NCI-H2081 treated with DMSO at 0.1 percent for 48 hours (cell line): ENCODE data around the gene SLC17A9.
"Not testable (repeated sequence)": the region's sequence is repeated elsewhere in the genome, so short reads cannot be mapped to it uniquely, and the experiment has no call there.

Source experiments
- DNase-seq: peaks from one replicate; lab custom pipeline; 2025; lab: John Stamatoyannopoulos, UW

Gene SLC17A9

DNA sequence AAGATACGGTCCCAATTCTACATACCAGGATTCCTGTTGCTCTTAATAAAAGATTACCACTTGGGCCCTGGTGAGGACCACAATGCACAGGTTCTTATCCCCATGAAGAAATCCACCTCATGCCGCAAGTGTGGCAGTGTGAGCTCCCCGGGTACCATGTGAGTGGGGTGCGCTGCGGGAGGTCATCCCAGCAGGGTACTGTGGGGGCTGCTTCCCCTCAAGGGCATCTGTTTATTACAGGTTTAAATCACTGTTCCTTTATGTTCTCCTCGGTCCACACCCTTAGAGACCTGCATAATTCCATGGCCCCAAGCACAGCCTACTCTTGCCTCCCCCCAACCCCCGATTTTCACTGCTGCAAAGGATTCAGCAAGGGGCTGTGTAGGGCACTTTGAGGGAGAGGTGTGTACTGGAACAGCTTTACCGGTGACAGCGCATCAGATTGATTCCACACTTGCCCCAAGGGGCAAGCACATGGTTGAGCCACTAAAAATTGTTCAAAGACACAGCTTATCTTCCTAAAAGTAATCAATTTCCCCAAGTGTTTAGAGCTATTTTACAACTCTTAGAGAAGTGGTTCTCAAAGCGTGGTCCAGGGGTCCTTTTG is 32.4 kb upstream of the SLC17A9 start:
- DNase-seq: no peak

GRCh38 chr20:62921119-62921687 is 31.3 kb upstream of the SLC17A9 start:
- no peak for DNase-seq

DNA sequence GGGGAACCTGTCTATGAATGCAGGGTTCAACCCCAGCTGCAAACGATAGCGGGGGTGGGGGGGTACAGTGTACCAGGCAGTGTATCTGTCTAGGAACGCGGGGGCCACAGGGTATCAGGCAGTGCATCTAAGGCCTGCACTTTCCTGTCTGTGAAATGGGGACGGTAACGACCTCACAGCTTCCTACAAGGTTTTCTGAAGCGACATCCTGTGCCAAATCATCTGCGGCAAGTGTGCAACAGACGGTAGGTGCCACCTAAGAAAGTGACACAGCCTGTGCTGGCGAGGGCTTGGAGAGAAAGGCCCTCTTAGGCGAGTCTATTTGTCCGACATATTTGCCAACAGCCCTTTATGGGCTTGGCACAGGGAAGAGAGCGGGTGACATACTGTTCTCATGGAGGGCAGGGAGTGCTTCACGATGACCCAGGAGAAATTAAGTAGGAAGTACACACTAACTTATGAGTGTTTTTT is 30.0 kb upstream of the SLC17A9 start:
- no peak for DNase-seq

DNA sequence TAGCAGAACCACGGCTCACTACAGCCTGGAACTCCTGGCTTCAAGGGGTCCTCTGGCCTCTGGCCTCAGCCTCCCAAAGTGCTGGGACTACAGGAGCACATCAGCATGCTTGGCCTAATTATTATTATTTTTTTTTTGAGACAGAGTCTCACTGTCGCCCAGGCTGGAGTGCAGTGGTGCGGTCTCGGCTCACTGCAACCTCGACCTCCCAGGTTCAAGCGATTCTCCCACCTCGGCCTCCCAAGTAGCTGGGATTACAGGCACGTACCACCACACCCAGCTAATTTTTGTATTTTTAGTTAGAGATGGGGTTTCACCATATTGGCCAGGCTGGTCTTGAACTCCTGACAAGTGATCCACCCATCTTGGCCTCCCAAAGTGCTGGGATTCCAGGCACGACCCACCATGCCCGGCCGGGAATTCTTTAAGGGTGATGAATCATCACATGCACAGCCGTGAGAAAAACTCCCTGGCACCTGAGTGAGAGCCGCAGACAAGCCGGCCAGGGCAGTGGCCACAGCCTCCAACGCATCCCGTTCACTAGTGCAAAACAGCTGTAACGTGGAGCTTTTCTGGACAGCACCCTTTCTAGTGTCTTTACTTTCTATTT is 29.3 kb upstream of the SLC17A9 start:
- not testable (repeated sequence) for DNase-seq

- no peak for DNase-seq
These were observed 28.7 kb upstream of the SLC17A9 start for GRCh38 chr20:62923669-62924441.

DNA sequence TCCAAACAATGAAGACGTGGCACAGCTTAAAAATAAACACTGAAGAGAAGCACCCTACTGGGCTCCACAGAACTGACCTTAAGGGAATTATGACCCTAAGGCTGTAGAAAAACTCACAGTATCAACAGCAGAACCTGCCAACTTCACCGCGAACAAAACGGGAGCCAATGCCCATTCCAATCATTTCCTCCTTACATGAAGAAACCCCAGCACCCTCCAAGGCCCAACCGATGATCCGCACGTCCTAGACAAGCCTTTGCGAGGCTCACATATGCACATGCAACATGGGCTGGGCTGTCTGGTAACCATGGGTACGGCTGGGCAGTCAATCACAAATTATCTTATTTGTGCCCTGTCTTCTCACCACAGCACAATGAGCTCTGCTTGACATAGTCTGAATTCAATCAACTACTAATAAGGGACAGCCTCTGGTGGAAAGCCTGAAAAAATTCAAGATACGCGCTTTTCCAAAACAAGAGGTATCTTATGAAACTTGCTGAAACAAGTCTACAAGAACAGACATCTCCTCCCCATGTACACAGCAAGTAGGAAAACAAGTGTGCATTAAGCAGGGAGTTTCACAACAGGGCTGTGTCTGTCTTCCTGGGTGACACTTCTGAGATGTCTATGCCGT is 27.9 kb upstream of the SLC17A9 start:
- DNase-seq: no peak

DNA sequence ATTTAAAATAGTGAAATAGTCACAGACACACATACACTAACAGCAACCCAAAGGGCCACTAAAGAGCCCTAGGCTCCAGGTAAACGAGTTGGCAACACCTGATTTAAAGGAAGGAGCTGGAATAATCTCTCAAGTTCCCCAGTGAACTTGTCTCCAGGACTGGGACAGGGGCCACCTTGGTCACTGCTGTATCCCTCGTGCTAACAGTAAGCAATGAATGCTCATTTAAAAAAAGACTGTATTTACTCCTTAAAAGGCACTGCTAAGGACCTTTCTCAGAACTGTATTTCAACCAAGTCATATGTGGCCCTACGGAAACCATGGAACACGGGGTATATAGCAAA is 27.5 kb upstream of the SLC17A9 start:
- no peak for DNase-seq

- no peak for DNase-seq
These were observed 26.9 kb upstream of the SLC17A9 start for GRCh38 chr20:62925420-62926228.

DNA sequence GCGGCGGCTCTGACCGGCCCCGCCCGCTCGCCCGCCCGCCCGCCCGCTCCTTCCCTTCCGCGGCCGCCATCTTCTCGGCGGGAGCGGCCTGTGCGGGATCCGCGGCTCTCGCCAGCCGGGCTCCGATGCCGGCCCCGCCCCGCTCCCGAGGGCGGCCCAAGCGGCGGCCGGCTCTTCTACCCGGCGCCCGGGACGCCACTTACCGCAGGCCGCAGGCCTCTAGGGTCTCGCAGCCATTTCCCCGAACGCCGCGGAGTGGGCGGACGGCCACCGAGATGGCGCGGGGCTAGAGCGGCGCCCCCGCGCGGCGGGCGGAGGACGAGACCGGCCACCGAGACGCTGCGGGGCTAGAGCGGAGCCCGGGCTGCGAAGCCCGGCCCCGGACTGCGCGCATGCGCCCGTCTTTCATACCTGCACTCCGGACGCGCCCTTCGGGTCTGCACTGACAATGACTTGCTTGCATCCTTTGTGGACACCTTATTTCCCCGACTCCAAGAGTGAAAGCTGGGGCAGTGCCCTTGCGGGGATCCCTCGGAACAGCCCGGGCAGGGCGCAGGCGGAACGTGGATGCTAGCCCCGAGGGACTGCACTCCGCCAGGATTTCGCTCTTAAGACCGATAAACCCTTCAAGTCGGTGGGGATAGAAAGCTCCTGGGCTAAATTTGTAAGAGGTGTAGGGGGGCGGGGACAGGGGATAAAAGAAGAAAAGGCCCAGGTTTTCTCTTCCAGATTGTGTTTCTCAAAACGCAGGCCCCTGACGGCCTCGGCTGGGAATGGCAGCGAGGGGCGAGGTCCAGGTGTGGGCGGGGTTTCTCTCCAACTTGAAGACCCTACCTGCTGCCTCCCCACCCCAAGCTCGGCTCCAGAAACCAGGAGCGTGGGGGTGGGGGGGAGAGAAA is 26.0 kb upstream of the SLC17A9 start, which contains the start of gene DIDO1:
Gene DIDO1 (minus strand): TSS at position 277 of the 899 bp plus-strand sequence.
- DNase-seq: no peak

DNA sequence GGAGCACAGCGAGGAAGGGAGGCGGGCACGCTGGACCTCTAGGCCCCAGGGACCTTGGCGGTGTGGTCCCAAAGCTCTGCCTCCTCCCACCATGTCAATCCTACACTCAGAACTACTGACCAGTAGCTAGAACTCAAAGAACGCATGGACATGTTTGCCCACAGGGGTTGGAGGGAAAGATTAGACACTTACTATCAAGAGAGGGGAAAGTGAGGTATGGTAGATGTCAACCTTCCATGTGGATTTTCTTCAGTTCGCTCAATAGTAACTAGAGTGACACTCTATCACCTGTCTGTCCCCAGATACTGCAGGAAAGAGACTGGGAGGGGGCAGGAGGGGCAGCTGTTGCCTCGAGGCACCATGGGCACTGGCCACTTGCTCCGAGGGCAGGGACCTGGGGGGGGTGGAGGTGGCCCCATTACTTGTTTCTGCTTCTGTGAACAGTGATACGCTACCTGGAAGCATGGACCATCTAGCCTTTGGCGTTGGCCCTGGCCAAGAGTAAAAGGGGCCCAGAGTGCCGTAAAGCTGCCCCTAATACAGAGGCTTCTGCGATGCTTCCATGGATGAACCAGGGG is 25.3 kb upstream of the SLC17A9 start:
- DNase-seq: no peak

GRCh38 chr20:62928246-62928939 is 24.1 kb upstream of the SLC17A9 start:
- DNase-seq: no peak

DNA sequence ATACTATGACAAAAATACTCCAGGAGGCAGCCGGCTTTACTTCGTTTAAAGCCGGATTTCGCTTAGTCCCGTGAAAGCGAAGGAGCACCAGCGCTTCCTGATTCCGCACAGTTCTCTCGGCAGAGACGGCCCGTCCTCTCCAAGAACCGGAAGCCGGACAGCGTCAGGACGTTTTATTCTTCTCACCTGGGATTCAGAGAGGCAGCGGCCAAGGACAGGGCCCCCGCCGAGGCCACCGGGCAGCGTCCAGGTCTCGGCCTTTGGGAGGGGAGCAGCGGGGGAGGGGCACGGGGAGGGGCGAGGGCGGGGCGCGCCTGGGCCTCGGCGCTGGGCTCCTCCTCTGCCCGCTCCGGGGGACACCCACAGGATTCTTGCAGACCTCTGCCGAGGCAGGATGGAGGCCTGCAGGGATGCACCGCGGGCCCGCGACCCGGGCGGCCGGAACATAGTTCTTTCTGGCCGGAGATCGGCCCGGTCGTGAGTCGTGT is 23.4 kb upstream of the SLC17A9 start:
- DNase-seq: no peak

GRCh38 chr20:62931464-62931863 is 21.0 kb upstream of the SLC17A9 start:
- DNase-seq: no peak

DNA sequence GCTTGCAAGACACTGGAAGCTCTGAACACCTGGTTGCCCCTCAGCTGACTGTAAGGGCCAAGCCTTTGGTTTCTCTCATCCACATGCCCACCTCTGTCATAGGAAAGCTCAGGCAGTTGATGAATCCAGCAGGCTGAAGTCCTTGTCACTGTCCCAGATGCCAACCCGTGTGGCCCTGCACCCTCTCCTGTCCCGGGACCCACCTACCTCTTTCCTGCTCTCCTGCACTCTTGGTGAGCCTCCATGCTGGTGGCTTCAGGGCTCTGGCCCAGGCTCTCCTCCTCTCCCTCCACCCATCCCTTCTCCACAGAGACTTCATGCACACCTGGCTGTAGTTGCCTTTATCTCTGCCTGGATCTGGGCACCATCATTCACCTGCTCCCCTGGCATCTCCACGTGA is 18.5 kb upstream of the SLC17A9 start:
- DNase-seq: no peak

DNA sequence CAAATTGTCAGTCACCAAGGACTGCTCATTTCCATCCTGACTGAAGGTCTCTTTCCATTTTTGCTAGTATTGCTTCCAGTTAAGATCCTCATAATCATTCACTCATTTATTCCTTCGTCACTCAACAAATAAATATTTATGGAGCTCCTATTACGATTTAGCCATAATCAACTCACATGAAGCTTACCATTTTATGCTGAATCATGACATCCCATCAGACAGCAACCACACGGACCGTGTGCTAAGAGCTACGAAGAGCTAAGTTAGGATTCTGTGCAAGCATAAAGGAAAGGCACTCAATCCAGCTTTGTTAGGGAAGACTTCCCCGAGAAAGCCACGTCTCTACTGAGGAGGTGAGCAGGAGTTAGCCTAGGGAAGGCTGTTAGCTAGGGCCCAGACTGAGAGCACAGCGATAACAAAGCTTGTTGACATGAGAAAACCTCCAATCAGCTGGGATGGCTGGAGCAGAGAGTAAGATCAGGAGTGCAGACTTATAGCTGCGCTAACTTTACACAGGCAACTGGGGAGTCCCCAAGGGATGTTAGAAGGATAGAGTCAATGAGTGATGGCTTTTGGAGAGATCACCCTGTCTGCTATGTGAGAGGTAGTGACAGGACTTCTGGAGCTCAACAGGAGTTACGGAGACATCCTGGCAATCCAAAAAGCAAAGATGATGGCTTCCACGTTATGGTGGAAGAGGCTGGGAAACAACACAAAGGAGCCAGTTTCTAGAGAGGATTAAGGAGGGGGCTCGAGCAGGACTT is 17.1 kb upstream of the SLC17A9 start:
- no peak for DNase-seq

- no peak for DNase-seq
These were observed 16.4 kb upstream of the SLC17A9 start for GRCh38 chr20:62935968-62936585.

DNA sequence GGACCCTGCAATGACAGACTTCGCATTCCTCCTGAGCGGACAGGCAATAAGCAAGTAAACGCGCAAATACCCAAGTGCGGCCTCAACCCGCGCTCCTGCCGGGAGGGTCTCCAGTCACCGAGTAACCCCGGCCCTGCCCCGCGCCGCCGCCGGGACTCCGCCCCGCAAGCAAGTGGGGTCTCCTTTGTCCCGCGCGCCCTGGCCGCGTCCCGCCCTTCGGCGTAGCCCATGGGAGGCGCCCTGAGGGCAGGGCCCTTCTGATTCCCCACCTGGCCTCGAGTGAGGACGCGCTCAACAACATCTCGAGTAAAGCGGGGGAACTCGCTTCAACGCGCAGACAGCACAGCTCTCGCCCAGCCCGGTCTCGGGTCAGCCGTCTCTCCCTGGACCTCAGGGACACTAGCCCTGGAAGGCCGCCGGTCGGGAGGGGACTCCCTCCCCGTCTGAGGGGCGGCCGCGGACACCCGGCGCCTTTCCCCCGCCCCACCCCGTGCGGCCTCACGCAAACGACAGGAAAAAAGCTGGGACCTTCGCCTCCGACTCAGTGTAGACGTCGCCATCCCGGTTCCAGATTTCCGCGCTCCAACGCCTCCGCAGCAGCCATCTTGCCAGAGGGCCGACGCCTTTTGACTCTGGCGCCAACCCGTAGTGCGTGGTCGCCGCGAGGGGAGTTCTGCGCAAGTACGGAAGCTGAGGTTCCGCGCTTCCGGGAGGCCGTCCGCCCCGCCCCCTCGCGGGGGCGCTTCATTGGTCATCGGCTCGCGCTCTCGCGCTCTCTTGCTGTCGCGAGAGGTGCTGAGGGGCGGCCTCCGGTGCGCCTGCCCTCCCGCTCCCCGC is 15.0 kb upstream of the SLC17A9 start:
- peak; percentile 86 for DNase-seq
